Peyer's patch (tissue), 4 donors: Measurements from ENCODE around the gene SGIP1. TPM values are rescaled to one million over a fixed set of nuclear protein-coding genes. Genes with fewer than 3 reads are reported as not detected.

ENCODE experiments used
- DNase-seq, 3 donors: peaks; one replicate each; pipeline ENCODE4 v3.0.0-alpha.2; 2017 to 2019
- H3K27ac ChIP-seq, 4 donors: fragments of 200-600 bp; sonication (generic); one replicate each; pipeline ENCODE4 v1.5.1; 2016 to 2019
- H3K27me3 ChIP-seq, 2 donors: fragments of 200-600 bp; sonication (generic); one replicate each; pipeline ENCODE4 v1.5.1; 2019
- H3K36me3 ChIP-seq, 3 donors: fragments of 200-600 bp; sonication (generic); one replicate each; pipeline ENCODE4 v1.5.1; 2016 to 2019
- H3K4me1 ChIP-seq, 4 donors: fragments of 200-600 bp; sonication (generic); one replicate each; pipeline ENCODE4 v1.5.1; 2016 to 2019
- H3K4me3 ChIP-seq, 4 donors: fragments of 200-600 bp; sonication (generic); 1 replicate in 3 of 4; 2 replicates in 1 of 4; pipeline ENCODE4 v1.5.1; 2016 to 2019; ENCODE audit warnings: mild to moderate bottlenecking in 1 of 4
- H3K9me3 ChIP-seq, 4 donors: fragments of 200-600 bp; sonication (generic); one replicate each; pipeline ENCODE4 v1.5.1; 2016 to 2019; ENCODE audit warnings: mild to moderate bottlenecking in 1 of 4
- POLR2A ChIP-seq, 2 donors: fragments of 450-650 bp; IDR thresholded peaks; one replicate each; pipeline ENCODE4 v1.5.1; 2017; ENCODE audit warnings: antibody characterized with exemption in 2 of 2, mild to moderate bottlenecking in 2 of 2, moderate library complexity in 2 of 2
- total RNA-seq, 4 donors: library from RNA; depleted of rRNA; stranded (reverse); fragments of >200 nt; gene quantifications; one replicate each; pipeline ENCODE4 v1.1.0, GENCODE V29; 2016
- TF ChIP-seq, protein P1 (sequence below), 6 experiments: fragments of 450-650 bp in 4 of 6; fragments of 200-600 bp in 2 of 6; sonication (generic) in 1 of 6; IDR thresholded peaks; one replicate each; pipeline ENCODE4 v1.5.1; 2017 to 2019; ENCODE audit warnings: antibody characterized with exemption in 6 of 6, mild to moderate bottlenecking in 3 of 6, moderate library complexity in 1 of 6

Gene SGIP1
- total RNA-seq, 4 donors from 2014 or later: 0.47 to 14.9 (median 5.8) TPM

DNA sequence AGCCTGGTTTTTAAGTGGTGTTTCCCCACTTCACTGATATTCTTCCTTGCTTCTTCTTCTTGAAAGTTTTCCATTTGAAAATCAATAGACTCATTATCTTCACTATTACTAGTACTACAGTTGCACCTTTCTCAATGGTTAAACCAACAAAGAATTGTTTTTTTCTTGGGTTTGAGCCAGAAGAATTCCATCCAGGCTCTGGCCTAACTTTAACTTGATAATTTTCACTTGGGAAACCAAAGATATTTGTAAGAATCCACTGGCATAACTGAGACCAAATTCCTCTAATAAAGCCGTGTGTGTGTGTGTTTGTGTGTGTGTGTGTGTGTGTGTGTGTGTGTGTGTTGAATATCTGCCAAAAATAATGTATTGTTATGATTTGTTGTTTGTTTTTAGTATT, 103.2 kb downstream of the SGIP1 start:
- no peak for DNase-seq
- H3K36me3 ChIP-seq: no peaks in the 10 kb centered on the region
- no peaks in the 10 kb centered on the region for H3K4me1 ChIP-seq
- no peaks in the 10 kb centered on the region for H3K27me3 ChIP-seq
- no peak overlapping the region for H3K4me3 ChIP-seq
- TF ChIP-seq POLR2A (IDR thresholded peaks at IDR 0.05): no peak
- TF ChIP-seq, protein P1, sequence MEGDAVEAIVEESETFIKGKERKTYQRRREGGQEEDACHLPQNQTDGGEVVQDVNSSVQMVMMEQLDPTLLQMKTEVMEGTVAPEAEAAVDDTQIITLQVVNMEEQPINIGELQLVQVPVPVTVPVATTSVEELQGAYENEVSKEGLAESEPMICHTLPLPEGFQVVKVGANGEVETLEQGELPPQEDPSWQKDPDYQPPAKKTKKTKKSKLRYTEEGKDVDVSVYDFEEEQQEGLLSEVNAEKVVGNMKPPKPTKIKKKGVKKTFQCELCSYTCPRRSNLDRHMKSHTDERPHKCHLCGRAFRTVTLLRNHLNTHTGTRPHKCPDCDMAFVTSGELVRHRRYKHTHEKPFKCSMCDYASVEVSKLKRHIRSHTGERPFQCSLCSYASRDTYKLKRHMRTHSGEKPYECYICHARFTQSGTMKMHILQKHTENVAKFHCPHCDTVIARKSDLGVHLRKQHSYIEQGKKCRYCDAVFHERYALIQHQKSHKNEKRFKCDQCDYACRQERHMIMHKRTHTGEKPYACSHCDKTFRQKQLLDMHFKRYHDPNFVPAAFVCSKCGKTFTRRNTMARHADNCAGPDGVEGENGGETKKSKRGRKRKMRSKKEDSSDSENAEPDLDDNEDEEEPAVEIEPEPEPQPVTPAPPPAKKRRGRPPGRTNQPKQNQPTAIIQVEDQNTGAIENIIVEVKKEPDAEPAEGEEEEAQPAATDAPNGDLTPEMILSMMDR (IDR thresholded peaks at IDR 0.05): no peak
- H3K27ac ChIP-seq: no peak overlapping the region
- no peaks in the 10 kb centered on the region for H3K9me3 ChIP-seq

DNA sequence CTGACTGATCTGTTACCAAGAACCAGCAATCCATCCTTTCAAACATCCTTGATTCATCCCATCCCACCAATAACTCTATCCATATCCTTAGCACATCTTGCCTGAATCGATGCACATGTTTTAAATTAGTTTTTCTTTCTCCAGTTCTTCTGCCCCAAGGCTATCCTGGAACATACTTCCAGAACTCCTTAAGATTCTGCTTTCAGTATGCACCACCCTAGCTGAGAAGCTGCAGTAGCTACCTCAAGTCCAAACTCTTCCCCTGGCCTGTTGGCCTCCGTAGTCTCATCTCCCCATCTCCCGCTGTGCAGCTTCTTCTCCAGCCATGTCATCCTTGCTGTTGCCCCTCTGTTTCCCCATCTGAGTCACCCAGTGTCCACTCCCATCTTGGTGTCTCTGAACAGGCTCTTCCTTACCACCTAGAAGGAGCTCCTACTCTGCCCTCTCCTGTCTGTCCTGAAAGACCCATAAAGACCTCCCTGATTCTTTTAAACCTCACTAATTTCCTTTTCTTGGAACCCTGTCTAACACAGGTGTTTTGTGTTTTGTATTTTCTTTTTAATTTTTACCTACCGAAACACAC, 108.0 kb downstream of the SGIP1 start:
- Histone ChIP-seq H3K36me3 (no peaks in the 10 kb centered on the region), H3K9me3 (no peaks in the 10 kb centered on the region), H3K27ac (no peak overlapping the region), H3K4me1 (no peaks in the 10 kb centered on the region), H3K27me3 (no peaks in the 10 kb centered on the region), H3K4me3 (no peak overlapping the region)
- no peak for DNase-seq
- TF ChIP-seq, protein P1 (IDR thresholded peaks at IDR 0.05): no peak
- no peak for TF ChIP-seq POLR2A (IDR thresholded peaks at IDR 0.05)

DNA sequence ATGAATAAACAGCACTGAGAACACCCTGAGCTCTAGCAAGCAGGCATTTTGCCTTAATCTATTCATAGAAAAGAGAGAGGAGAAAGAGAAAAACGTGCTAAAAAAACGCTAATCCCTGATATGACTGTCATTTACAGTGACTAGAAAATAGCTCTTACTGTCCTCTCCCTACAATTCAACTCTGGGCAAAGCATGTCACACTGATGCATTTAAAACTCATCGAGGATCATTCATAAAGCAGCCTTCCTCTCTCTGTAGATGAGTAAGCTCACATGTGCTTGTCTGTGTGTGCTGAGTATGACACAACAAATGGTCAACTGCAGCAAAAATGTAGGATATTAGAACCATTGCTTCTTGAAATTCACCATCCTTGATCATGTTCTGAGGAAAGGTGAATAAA, 109.0 kb downstream of the SGIP1 start:
- H3K27me3 ChIP-seq: no peaks in the 10 kb centered on the region
- H3K4me3 ChIP-seq: no peak overlapping the region
- no peaks in the 10 kb centered on the region for H3K36me3 ChIP-seq
- no peaks in the 10 kb centered on the region for H3K9me3 ChIP-seq
- no peak for DNase-seq
- no peaks in the 10 kb centered on the region for H3K4me1 ChIP-seq
- TF ChIP-seq POLR2A (IDR thresholded peaks at IDR 0.05): no peak
- TF ChIP-seq, protein P1 (IDR thresholded peaks at IDR 0.05): no peak
- H3K27ac ChIP-seq: no peak overlapping the region

DNA sequence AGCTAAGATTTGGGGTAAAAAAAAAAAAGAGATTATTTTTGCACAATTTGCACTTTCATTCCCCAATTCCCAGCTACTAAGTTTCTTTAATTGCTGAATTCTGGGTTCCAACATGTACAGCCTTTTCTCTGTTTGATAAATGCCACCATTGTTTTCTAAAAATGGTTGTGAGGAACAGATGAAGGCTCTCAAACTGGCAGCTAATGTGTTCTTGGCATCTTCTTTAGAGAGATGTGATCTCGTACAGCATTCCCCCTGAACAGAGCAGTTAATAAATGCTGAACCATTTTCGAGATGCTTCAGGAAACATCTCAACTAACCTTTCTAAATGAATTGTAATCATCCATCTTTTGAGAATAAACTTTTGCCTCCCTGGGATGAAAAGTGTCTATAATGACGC, 110.4 kb downstream of the SGIP1 start:
- Histone ChIP-seq H3K36me3 (no peaks in the 10 kb centered on the region), H3K27ac (no peak overlapping the region), H3K27me3 (no peaks in the 10 kb centered on the region), H3K4me3 (no peak overlapping the region), H3K4me1 (no peaks in the 10 kb centered on the region), H3K9me3 (no peaks in the 10 kb centered on the region)
- DNase-seq: no peak
- TF ChIP-seq POLR2A (IDR thresholded peaks at IDR 0.05): no peak
- TF ChIP-seq, protein P1 (IDR thresholded peaks at IDR 0.05): no peak

DNA sequence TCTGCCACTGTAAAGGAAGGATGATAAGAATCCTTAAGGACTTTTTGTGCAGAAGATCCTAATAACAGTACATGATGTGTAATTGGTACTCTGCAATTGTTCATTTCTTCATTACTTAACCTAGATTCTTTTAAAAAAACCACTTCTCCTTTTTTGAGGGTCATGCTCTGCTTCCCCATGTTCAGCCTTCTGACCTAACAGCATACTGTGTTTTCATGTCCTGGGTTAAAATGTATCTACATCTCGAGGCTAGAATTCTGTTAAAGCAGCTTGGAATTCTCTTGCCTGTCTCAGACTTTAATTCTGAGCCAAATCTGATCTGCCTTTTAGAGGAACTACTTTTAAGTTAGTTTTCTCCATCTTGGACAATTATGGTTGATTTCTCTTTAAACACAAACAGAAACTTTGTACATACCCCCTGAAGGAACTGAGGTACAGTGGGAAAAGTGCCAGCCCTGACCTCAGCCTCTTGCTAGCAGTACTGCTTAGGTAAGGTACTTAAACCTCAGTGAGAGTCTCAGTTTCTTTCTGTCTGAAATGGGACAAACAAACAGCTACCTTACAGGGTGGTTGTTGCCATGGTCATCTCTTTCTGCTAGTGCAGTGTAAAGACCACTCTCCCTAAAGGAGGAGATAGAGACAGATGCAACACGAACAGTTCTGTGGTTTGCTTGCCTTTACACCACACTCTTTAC, 115.1 kb downstream of the SGIP1 start:
- Histone ChIP-seq H3K9me3 (no peaks in the 10 kb centered on the region), H3K36me3 (no peaks in the 10 kb centered on the region), H3K4me3 (no peak overlapping the region), H3K4me1 (no peaks in the 10 kb centered on the region), H3K27me3 (no peaks in the 10 kb centered on the region), H3K27ac (no peak overlapping the region)
- DNase-seq: no peak
- no peak for TF ChIP-seq POLR2A (IDR thresholded peaks at IDR 0.05)
- TF ChIP-seq, protein P1 (IDR thresholded peaks at IDR 0.05): no peak
